ENCODE results near the gene DFFB. TPM values are rescaled to one million over a fixed set of nuclear protein-coding genes. Genes with fewer than 3 reads are reported as not detected.

Gene DFFB
- polyA plus RNA-seq, 1 donor from 2014 or later = 20.2 TPM

- H3F3A ChIP-seq (ENCODE audit: insufficient read depth, low read length, poor library complexity, severe bottlenecking) = no peaks in the 10 kb centered on the region
Observed at GRCh38 chr1:3811595-3811911, 45.7 kb upstream of the DFFB start.

GRCh38 chr1:3814065-3814464 lies 43.2 kb upstream of the DFFB start:
- H4K20me1 ChIP-seq (ENCODE audit: insufficient read depth) = no peaks in the 10 kb centered on the region
- no peak overlapping the region for H3K4me2 ChIP-seq (ENCODE audit: low read length)
- H3K36me3 ChIP-seq (ENCODE audit: insufficient read depth, low read length) = no peaks in the 10 kb centered on the region
- H3F3A ChIP-seq (ENCODE audit: insufficient read depth, low read length, poor library complexity, severe bottlenecking) = no peaks in the 10 kb centered on the region
- no peaks in the 10 kb centered on the region for H3K9me2 ChIP-seq (ENCODE audit: insufficient read depth, low read length)
- no peak overlapping the region for H3K4me3 ChIP-seq (ENCODE audit: low read length)
- H3K9ac ChIP-seq (ENCODE audit: low read length) = no peak overlapping the region
- no peak overlapping the region for H2AFZ ChIP-seq (ENCODE audit: low read depth, low read length)
- H3K27ac ChIP-seq (ENCODE audit: low read length) = no peak overlapping the region
- H3K27me3 ChIP-seq (ENCODE audit: insufficient read depth, low read depth, low read length) = no peaks in the 10 kb centered on the region
- no peaks in the 10 kb centered on the region for H3K9me3 ChIP-seq (ENCODE audit: low read length)
- no peaks in the 10 kb centered on the region for H3K79me2 ChIP-seq (replicated peaks; ENCODE audit: insufficient read depth, low read length)
- TF ChIP-seq EP300 (conservative IDR thresholded peaks at IDR 0.05; ENCODE audit: poor library complexity, severe bottlenecking) (no peak), RAD21 (conservative IDR thresholded peaks at IDR 0.05) (no peak), MXI1 (conservative IDR thresholded peaks at IDR 0.05; ENCODE audit: poor library complexity, severe bottlenecking) (no peak), CTCF (IDR thresholded peaks at IDR 0.05; ENCODE audit: poor library complexity, severe bottlenecking) (no peak), EZH2 (IDR thresholded peaks at IDR 0.05; ENCODE audit: borderline replicate concordance, insufficient read depth, low read length, poor library complexity, severe bottlenecking) (no peak), REST (IDR thresholded peaks at IDR 0.05; ENCODE audit: borderline replicate concordance) (no peak), POLR2AphosphoS5 (IDR thresholded peaks at IDR 0.05) (no peak), SMC3 (conservative IDR thresholded peaks at IDR 0.05; ENCODE audit: poor library complexity) (no peak), TAF1 (IDR thresholded peaks at IDR 0.05; ENCODE audit: low read depth) (no peak)

More at GRCh38 chr1:3811595-3811911, 45.7 kb upstream of the DFFB start:
- Histone ChIP-seq H3K9me2 (ENCODE audit: insufficient read depth, low read length) (no peaks in the 10 kb centered on the region), H3K9ac (ENCODE audit: low read length) (no peak overlapping the region), H3K79me2 (replicated peaks; ENCODE audit: insufficient read depth, low read length) (no peaks in the 10 kb centered on the region), H3K27ac (ENCODE audit: low read length) (no peak overlapping the region), H3K4me3 (ENCODE audit: low read length) (no peak overlapping the region), H2AFZ (ENCODE audit: low read depth, low read length) (no peak overlapping the region), H4K20me1 (ENCODE audit: insufficient read depth) (no peaks in the 10 kb centered on the region), H3K4me2 (ENCODE audit: low read length) (no peak overlapping the region), H3K27me3 (ENCODE audit: insufficient read depth, low read depth, low read length) (no peaks in the 10 kb centered on the region), H3K9me3 (ENCODE audit: low read length) (no peaks in the 10 kb centered on the region), H3K36me3 (ENCODE audit: insufficient read depth, low read length) (no peaks in the 10 kb centered on the region)
- TF ChIP-seq RAD21 (conservative IDR thresholded peaks at IDR 0.05) (no peak), MXI1 (conservative IDR thresholded peaks at IDR 0.05; ENCODE audit: poor library complexity, severe bottlenecking) (no peak), EZH2 (IDR thresholded peaks at IDR 0.05; ENCODE audit: borderline replicate concordance, insufficient read depth, low read length, poor library complexity, severe bottlenecking) (no peak), SMC3 (conservative IDR thresholded peaks at IDR 0.05; ENCODE audit: poor library complexity) (no peak)

All from neural cell (in vitro differentiated cells).